OCI-LY7 (cell line): ENCODE results near the gene FASTKD2. TPM values are rescaled to one million over a fixed set of nuclear protein-coding genes. Genes with fewer than 3 reads are reported as not detected.

Experiments
- BruUV-seq: library from RNA; stranded (reverse); fragments of 400-500 nt; replicated peaks from 2 replicates; lab custom pipeline; 2021; lab: Mats Ljungman, UMichigan
- CTCF ChIA-PET: fragments of 300-600 bp; sonication (Branson Sonifier 250); formaldehyde crosslinking; loops from one replicate; lab custom pipeline; 2022; ENCODE audit warnings: antibody characterized with exemption; ENCODE audit not compliant: unreplicated experiment; lab: Charles Lee
- POLR2A ChIA-PET: fragments of 300-600 bp; sonication (Branson Sonifier 250); formaldehyde crosslinking; loops from one replicate; lab custom pipeline; 2022; ENCODE audit warnings: antibody characterized with exemption; lab: Charles Lee
- DNase-seq: peaks from one replicate; pipeline ENCODE4 v3.0.0-alpha.2; 2015; ENCODE audit warnings: low spot score
- H2AFZ ChIP-seq: fragments of 200-600 bp; sonication (generic), shearing (Covaris generic); 2 replicates; pipeline ENCODE4 v1.6.1; 2014; ENCODE audit warnings: mild to moderate bottlenecking, antibody characterized with exemption, low read length, moderate library complexity
- H3K27ac ChIP-seq: fragments of 200-600 bp; sonication (generic); 2 replicates; pipeline ENCODE4 v1.5.1; 2014; ENCODE audit warnings: mixed run types, low read depth, mild to moderate bottlenecking, moderate library complexity, low read length, inconsistent platforms; ENCODE audit not compliant: poor library complexity, severe bottlenecking
- H3K36me3 ChIP-seq: fragments of 200-600 bp; sonication (generic); 2 replicates; pipeline ENCODE4 v1.6.1; 2014; ENCODE audit warnings: mild to moderate bottlenecking, antibody characterized with exemption, low read length, moderate library complexity, mixed read lengths; ENCODE audit not compliant: insufficient read depth
- H3K4me1 ChIP-seq: fragments of 200-600 bp; sonication (generic); 2 replicates; pipeline ENCODE4 v1.5.1; 2014; ENCODE audit warnings: mild to moderate bottlenecking, low read length; ENCODE audit not compliant: insufficient read depth, poor library complexity, severe bottlenecking
- H3K4me2 ChIP-seq: fragments of 200-600 bp; sonication (generic); 2 replicates; pipeline ENCODE4 v1.6.1; 2014; ENCODE audit warnings: mild to moderate bottlenecking, low read length
- H3K4me3 ChIP-seq: fragments of 200-600 bp; sonication (generic); 2 replicates; pipeline ENCODE4 v1.5.1; 2014; ENCODE audit warnings: mild to moderate bottlenecking, low read depth, low read length; ENCODE audit not compliant: poor library complexity, severe bottlenecking
- H3K79me2 ChIP-seq: fragments of 200-600 bp; sonication (generic); 2 replicates; pipeline ENCODE4 v1.6.1; 2016; ENCODE audit warnings: low read depth, mild to moderate bottlenecking, low read length, moderate library complexity, mixed read lengths; ENCODE audit not compliant: insufficient read depth
- H3K9me2 ChIP-seq: fragments of 200-600 bp; sonication (generic); 2 replicates; pipeline ENCODE4 v1.6.1; 2016; ENCODE audit warnings: mild to moderate bottlenecking, low read length, mixed read lengths; ENCODE audit not compliant: insufficient read depth
- H3K9me3 ChIP-seq: fragments of 200-600 bp; sonication (generic); 2 replicates; pipeline ENCODE4 v1.6.1; 2014; ENCODE audit warnings: mild to moderate bottlenecking, mixed run types, low read length, mixed read lengths
- H4K20me1 ChIP-seq: fragments of 200-600 bp; sonication (generic); 2 replicates; pipeline ENCODE4 v1.6.1; 2014; ENCODE audit warnings: mild to moderate bottlenecking, antibody characterized with exemption, low read length, moderate library complexity, mixed read lengths; ENCODE audit not compliant: insufficient read depth
- EZH2phosphoT487 ChIP-seq: fragments of 200-600 bp; sonication (generic); IDR thresholded peaks from 2 replicates; pipeline ENCODE4 v1.6.1; 2018; ENCODE audit warnings: low read depth, borderline replicate concordance, mild to moderate bottlenecking, mixed run types, antibody characterized with exemption, low read length, moderate library complexity, mixed read lengths
- intact Hi-C: fragments of 100-400 bp; cut with micrococcal nuclease; formaldehyde crosslinking; loops from one replicate; pipeline ENCODE4 v1.10.0; 2022; ENCODE audit not compliant: unreplicated experiment
- total RNA-seq, 2 experiments: library from RNA; depleted of rRNA in 1 of 2; stranded (reverse); fragments of >200 nt in 1 of 2; shearing (Covaris generic) in 1 of 2; gene quantifications; 2 replicates each; pipeline ENCODE4 v1.2.3, GENCODE V29; 2014 to 2022
- TF ChIP-seq, protein P1 (sequence below): fragments of 200-600 bp; sonication (generic); conservative IDR thresholded peaks from 2 replicates; pipeline ENCODE4 v1.5.1; 2014; ENCODE audit warnings: mild to moderate bottlenecking, antibody characterized with exemption, low read length, moderate library complexity, mixed read lengths

Gene FASTKD2
- total RNA-seq, 2 experiments from 2014 or later: 17.0 to 20.9 TPM

DNA sequence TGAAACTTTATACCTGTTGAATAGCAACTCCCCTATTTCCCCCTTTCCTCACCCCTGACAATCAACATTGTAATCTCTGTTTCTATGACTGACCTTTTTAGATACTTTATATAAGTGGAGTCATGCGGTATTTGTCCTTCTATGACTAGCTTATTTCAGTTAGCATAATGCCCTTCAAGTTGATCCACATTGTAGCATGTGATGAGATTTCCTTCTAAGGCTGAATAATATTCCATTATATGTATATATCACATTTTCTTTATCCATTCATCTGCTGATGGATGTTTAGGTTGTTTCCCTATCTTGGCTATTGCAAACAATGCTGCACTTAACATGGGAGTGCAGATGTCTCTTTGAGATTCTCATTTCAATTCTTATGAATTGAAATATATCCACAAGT, 9.5 kb downstream of the FASTKD2 start:
- no TSS peak for BruUV-seq
- no peaks in the 10 kb centered on the region for H3K4me1 ChIP-seq
- no peak overlapping the region for H3K4me2 ChIP-seq
- peaks cover 97% of the 10 kb centered on the region for H3K36me3 ChIP-seq
- H4K20me1 ChIP-seq: no peaks in the 10 kb centered on the region
- TF ChIP-seq EZH2phosphoT487: no peak
- TF ChIP-seq, protein P1, sequence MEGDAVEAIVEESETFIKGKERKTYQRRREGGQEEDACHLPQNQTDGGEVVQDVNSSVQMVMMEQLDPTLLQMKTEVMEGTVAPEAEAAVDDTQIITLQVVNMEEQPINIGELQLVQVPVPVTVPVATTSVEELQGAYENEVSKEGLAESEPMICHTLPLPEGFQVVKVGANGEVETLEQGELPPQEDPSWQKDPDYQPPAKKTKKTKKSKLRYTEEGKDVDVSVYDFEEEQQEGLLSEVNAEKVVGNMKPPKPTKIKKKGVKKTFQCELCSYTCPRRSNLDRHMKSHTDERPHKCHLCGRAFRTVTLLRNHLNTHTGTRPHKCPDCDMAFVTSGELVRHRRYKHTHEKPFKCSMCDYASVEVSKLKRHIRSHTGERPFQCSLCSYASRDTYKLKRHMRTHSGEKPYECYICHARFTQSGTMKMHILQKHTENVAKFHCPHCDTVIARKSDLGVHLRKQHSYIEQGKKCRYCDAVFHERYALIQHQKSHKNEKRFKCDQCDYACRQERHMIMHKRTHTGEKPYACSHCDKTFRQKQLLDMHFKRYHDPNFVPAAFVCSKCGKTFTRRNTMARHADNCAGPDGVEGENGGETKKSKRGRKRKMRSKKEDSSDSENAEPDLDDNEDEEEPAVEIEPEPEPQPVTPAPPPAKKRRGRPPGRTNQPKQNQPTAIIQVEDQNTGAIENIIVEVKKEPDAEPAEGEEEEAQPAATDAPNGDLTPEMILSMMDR: no peak
- peaks cover 17% of the 10 kb centered on the region; the same call in 1 of the 2 replicates for H3K79me2 ChIP-seq
- no peak for DNase-seq
- no peak overlapping the region for H3K4me3 ChIP-seq
- H3K9me3 ChIP-seq: peaks cover 24% of the 10 kb centered on the region
- no peak overlapping the region for H3K27ac ChIP-seq
- CTCF ChIA-PET: no interaction called here
- POLR2A ChIA-PET: interaction anchor here (0.6 to 1.5 kb wide), 2 partner anchors 9 to 1095 kb away, joined by 3 to 6 read pairs; partner anchors contain the start of genes FASTKD2 and MDH1B
- intact Hi-C loops: no loop called here
- no peak overlapping the region for H2AFZ ChIP-seq
- H3K9me2 ChIP-seq: no peaks in the 10 kb centered on the region

DNA sequence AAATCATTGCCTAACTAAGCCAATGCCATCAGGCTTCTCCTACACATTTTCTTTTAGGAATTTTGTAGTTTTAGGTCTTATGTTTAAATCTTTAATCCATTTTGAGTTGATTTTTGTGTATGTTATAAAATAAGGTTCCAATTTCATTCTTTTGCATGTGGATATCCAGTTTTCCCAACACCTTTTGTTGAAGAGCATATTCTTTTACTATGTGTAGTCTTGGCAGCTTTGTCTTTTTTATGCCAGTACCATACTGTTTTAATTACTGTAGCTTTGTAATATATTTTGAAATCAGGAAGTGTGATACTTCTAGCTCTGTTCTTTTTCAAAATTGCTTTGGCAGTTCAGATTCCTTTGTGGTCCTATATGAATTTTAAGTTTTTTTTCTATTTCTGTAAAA, 11.0 kb downstream of the FASTKD2 start:
- Histone ChIP-seq H3K9me2 (no peaks in the 10 kb centered on the region), H3K9me3 (peaks cover 36% of the 10 kb centered on the region), H4K20me1 (no peaks in the 10 kb centered on the region), H3K4me3 (no peak overlapping the region), H3K4me2 (no peak overlapping the region), H3K36me3 (peaks cover 99% of the 10 kb centered on the region), H3K79me2 (peaks cover 17% of the 10 kb centered on the region; the same call in 1 of the 2 replicates), H3K4me1 (no peaks in the 10 kb centered on the region), H2AFZ (no peak overlapping the region), H3K27ac (no peak overlapping the region)
- BruUV-seq: no TSS peak
- TF ChIP-seq EZH2phosphoT487: no peak
- TF ChIP-seq, protein P1: no peak
- intact Hi-C loops: no loop called here
- DNase-seq: no peak
- POLR2A ChIA-PET: no interaction called here
- CTCF ChIA-PET: no interaction called here

DNA sequence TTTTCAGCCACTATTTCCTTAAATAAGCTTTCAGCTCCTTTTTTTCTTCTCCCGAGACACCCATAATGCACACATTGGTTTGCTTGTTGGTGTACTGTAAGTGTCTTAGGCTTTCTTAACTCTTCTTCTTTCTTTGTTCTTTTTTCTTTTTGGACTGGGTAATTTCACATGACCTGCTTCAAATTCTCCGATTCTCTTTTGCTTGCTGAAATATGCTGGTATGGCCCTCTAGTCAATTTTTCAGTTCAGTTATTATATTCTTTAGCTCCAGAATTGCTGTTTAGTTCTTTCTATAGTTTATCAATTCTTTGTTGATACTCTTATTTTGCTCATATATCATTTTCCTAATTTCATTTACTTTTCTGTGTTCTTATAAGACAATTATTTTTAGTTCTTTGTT, 15.3 kb downstream of the FASTKD2 start:
- CTCF ChIA-PET: interaction anchor here (1.2 to 1.3 kb wide), 2 partner anchors 13 to 17 kb away, joined by 3 to 4 read pairs; no protein-coding TSS in a partner anchor
- H3K4me2 ChIP-seq: no peak overlapping the region

More for the DNA sequence above, 15.3 kb downstream of the FASTKD2 start:
- Histone ChIP-seq H3K9me2 (no peaks in the 10 kb centered on the region), H3K9me3 (peaks cover 36% of the 10 kb centered on the region), H3K79me2 (peaks cover 17% of the 10 kb centered on the region; the same call in 1 of the 2 replicates), H3K36me3 (peaks cover 98% of the 10 kb centered on the region), H4K20me1 (no peaks in the 10 kb centered on the region), H3K4me1 (no peaks in the 10 kb centered on the region), H3K4me3 (no peak overlapping the region), H2AFZ (no peak overlapping the region), H3K27ac (no peak overlapping the region)
- POLR2A ChIA-PET: interaction anchor here (0.7 to 1.0 kb wide), 6 partner anchors 10 to 1176 kb away, joined by 3 to 8 read pairs (median 4); no protein-coding TSS in a partner anchor
- TF ChIP-seq EZH2phosphoT487: no peak
- TF ChIP-seq, protein P1: no peak
- intact Hi-C loops: loop anchor here (2.0 kb wide), 1 partner anchor 88 kb away; no protein-coding TSS in a partner anchor
- BruUV-seq: no TSS peak
- no peak for DNase-seq
